Stimulated activated CD8-positive, alpha-beta memory T cell treated with anti-CD3 and anti-CD28 coated beads, Interleukin-12 subunit alpha, Interleukin-12 subunit beta, amount 100 ng/mL, for 4 hours (primary cell): ENCODE results near the gene ANKFN1.
"Not testable (repeated sequence)": the region's sequence is repeated elsewhere in the genome, so short reads cannot be mapped to it uniquely, and the experiment has no call there.

Experiments used
- DNase-seq: peaks from one replicate; pipeline ENCODE4 v3.0.0-alpha.2; 2020; ENCODE audit warnings: low read depth

Gene ANKFN1

DNA sequence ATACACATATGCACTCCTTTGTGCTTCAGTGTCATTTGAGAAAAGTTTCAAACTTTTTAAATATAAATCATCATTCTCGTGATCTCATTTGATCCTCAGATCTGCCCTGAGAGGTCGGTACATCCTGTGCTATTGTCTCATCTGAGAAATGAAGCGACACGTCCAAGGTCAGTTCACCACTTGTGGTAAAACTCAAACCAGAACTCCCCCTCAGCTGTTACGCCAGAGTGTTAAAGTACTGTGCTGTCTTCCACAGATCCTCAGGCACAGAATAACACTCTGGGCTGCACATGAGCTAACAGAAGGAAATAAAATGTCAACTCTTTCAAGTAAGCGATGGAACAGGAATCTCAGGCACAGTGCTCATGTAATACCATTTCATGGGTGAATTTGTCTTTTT is 31.4 kb downstream of the ANKFN1 start:
- DNase-seq, result no peak

DNA sequence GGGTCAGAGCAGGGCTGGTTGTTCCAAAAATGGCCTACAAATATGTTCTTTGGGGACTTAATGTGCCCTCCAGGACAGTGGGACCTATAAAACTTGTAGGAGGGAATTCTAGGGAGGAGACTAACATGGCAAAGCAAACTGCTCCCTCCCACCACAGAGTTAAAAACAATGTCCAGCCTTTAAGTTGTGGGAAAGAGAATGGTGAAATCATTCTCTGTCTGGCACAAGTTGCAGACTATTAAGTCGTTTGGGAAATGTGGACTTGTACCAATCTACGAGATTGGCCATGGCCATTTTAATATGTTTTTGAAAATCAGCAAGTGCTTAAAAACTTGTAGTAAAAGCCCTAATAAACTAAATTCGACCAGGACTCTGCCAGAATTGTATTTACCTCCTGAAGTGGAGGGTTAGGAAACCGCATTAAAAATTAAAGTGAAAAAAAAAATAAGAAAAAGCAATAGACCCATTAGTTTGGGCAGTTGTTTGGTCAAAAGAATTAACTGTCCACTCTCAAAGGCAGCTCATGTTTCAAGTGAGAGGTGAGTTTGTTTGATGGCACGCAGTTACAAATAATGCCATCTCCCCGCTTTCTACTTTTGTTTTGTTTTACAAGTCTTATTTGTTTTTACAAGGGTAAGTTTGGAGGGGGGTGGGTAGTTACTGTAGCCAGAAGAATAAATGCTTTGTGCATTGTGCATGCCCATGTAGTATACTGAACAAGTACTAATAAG is 32.4 kb downstream of the ANKFN1 start:
- no peak for DNase-seq

- DNase-seq, result no peak
Measured at GRCh38 chr17:56186222-56186786, 33.0 kb downstream of the ANKFN1 start.

DNA sequence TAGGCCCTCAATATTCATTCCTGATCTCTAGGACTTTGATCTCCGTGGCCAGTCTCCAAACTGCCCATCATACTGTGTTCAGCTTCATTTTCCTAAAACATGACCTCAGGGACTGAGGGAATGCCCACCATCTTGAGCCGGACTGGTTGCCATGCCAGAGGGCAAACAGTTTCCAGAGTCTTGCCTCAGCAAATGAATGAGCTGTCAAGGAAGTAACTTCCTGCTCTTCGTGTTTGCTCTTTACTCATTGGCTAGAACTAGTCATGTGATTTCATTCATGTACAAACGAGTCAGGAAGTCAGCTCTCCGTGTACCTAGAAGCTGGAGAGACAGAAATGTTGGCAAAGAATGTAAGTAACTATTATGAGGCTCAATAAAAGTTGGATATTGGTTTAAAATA is 50.2 kb downstream of the ANKFN1 start:
- DNase-seq, result no peak

DNA sequence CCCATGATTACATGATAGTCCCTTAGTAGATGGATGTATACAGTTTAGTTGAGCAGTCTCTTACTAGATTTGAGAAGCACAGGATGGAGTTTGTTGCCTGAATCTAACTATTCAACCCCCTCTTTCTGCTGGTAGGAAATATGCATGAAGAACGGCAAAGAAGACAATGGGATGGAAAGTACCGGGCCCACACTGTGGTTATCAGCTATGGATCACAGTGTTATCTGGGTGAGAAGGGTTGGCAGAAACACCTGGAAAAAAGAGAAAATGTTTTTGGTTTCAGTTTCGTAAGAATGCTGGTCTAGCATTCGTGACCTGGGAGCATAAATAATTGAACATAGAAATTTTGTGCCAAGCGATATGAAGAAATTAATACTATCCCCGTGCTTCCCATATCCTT is 53.1 kb downstream of the ANKFN1 start:
- no peak for DNase-seq

DNA sequence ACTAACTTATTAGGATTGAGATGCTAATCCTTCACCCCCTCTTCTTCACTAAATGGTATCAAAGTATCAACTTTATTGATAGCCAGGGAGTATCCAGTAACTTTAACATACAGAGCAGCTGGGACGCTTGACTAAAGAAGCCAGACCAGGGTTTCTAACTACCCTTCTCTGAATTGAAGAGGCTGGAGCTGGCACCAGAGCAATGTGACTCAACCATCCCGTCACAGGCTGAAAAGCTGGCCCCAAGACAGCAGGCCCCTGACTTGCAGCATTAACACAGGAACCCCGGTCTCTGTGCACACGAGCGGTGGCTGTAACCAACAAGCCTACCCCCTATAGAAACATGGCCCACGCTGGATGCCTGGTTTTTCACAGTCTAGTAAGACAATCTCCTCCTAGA is 59.8 kb downstream of the ANKFN1 start:
- no peak for DNase-seq

GRCh38 chr17:56217921-56218320 is 64.6 kb downstream of the ANKFN1 start:
- no peak for DNase-seq

DNA sequence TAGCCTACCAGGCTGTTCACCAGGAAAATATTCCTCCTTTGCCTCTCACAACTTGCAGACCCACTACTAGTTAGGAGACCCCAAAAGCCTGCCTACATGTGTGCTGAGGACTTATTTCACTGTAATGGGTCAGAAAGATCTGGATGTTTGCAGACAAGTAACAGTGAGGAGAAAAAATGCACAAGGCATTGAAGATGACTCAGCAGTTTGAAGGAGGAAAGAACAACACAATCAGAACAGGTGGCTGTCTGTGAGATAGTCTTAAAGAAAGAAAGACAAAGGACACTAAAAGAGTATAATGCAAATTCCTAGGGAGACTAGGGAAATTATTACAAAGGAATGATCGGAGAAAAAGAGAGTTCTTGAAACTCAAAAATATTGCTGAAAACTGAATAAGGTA is 69.0 kb downstream of the ANKFN1 start:
- DNase-seq, result no peak

DNA sequence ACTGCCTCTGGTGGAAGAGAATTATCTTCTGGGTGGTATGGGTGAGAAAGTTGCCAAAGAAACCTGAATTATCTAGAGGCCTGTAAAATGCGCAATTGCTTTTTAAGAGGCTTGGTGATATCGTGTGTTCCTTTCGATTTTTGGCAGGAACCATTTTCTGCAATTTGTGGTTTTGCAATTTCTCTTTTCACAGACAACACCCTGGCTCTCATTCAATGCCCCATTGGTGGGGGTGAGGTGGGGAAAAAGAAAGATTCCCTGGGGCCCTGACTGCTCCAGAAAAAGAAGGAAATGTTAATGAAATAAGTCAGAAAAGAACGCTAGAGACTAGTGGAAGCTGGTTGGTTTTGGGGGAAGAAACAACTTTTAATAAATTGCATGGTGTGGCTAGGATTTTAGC is 77.4 kb downstream of the ANKFN1 start:
- no peak for DNase-seq

- DNase-seq, result no peak
Measured at GRCh38 chr17:56231252-56231651, 78.0 kb downstream of the ANKFN1 start.

DNA sequence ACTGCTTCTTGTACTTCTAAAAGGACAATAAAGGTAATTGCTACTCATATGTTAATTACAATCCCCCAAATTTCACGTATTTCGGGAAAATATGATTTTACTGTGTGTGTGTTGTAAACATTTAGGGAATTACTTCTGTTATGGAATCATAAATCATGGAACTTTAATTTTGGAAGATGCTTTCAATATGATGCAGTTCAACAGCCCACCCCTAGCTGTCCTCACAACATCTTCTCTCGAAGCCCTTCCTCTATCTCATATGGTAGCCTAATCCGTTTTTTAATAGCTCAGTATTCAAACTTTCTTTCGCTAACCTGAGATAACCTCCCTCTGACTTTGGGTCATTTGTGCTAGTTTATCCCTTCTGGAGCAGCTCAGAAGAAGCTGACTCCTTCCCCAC is 78.4 kb downstream of the ANKFN1 start:
- DNase-seq, result no peak

DNA sequence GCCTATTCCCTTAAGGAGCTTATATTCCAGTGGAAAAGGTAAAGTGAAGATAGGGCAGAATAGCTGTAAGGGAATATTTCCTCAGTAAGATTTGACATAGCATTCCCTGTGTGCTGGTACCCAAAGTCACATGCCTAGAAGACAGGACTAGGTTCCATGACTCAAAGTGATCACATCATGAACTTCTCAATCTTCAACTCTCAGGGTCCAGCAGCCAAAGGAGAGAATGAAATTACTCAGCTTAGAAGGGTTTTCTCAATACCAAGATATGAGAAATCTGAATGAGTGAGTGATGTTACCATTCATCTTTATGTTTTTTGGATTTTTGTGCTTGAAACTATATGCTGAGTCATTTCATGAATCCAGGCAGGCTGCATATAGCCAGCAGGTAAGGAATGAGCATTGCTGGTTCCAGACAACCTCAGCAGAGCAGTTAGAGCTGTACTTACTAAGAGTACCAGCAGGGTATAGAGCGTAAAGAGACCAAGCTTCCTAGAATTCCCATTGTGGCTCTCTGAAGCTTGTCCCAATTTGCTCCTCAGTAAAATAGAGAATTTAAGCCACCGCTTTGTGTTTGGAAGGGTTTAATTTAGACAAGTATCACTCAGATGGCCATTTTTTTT is 91.1 kb downstream of the ANKFN1 start:
- DNase-seq, result no peak

DNA sequence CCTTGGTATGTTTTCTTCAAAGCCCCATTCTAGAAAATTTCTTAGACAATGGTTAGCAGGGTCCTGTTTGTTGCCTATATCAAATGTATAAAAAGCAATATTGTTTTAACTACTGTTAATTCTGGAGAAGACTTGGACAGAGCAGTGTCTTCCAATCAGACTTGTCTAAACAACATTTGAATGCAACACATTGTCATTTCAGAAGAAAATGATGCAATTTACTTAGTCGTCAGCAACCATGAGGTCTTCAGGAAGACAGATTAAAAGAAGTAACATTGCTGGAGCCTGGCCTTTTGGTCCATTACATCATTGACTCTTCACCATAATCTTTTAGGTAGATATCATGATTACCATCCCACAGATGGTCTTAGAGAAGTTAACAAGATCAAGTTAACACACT is 94.5 kb downstream of the ANKFN1 start:
- no peak for DNase-seq

DNA sequence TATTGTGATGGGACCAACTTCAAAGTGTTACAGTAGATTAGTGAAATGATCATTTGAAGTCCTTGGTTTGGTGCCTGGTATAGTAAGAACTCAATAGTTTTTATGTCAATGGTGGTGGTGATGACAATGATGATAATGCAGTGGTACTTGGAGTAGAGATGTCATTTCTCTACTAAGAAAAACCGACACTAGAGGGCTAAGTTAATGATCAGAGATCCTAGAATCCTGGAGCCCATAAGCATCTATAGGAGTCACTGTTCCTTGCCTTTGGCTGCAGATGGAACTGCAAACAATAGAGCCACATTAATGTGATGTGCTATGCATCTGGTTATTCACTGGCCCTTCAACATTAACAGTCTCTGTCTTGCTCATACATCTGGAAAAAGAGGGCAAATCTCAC is 103.8 kb downstream of the ANKFN1 start:
- no peak for DNase-seq

DNA sequence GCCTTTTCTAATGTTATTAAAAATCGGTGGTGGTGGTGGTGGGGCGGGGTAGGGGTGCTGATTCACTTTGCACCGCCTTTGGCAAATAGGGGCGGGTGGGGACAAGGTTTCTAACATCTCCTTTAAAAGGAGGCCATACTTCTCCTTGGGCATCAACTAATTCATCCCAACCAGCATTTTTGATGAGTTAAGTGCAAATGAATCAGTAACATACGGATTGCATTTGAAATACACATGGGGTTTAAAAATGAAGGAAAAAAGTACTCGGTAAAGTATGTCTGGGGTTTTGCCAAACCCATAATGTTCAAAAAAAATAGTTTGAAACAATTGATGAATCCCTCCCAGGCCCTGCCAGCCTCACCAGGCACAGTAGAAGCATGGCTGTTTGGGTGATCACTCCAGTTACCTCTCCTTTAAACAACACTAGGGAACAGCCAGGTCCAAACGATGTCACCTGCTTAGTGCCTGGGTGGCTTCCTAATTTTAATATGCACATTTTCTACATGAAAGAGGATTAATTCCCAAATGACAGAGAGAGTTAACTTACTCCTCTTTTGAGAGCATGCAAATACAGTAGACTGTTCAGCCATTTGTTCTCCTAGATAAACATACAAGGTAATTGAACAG is 107.2 kb downstream of the ANKFN1 start:
- DNase-seq, result no peak

DNA sequence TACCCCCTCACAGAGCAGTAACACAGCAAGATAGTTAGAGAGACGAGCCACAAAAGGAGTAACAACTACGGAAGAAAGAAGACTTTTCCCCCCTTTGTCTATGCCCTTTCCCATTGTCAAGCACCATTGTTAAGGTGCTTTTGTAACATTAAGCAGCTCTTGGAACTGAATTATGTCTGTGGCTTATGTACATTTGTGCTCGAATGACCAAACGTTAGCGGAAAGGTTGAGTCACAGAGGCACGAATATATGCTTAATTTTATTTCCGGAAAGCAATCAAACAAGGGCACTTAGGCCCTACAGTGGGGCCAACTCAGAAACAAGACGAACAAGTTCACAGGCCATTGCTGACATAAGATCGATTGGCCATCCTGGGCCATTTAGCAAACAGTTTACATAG is 109.5 kb downstream of the ANKFN1 start:
- DNase-seq, result no peak

DNA sequence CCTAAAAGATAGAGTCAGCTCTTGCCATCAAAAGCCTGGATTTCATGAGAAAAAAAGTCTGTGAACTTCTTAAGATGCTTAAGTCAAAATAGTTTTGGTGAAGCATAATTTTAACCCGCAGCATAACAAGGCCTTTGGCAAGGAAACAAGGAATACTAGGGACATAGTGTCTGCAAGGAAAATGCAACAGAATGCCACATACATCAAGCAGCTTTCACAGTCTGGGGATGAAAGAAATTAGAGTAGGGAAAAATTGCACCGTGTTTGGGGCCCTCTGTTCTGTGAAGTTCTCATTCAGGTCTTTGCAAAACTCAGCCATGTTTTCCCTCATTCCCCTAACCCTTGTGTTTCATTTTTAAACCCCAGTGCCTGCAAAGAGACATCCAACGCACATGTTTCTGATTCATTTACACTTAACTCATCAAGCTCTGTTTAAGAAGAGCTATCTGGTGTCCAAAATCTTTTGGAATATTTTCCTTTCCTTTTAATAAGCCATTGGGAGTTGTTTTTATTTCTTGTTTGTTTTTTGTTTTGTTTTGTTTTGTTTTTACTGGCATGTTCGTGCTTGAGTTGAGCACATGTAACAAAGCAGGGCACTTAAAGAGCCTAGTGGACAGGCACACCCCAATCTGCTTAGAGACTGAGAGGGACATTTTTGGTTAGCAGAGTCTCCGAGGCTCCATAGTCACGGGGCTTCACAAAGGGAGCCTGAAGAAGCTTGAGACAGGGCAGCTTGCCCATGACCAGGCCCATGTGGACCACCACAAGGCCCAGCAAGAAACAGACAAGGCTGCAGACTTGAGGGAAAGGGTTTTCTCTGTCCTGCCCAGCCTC is 116.5 kb downstream of the ANKFN1 start:
- DNase-seq, result no peak

GRCh38 chr17:56274491-56274890 is 121.2 kb downstream of the ANKFN1 start:
- DNase-seq, result no peak

DNA sequence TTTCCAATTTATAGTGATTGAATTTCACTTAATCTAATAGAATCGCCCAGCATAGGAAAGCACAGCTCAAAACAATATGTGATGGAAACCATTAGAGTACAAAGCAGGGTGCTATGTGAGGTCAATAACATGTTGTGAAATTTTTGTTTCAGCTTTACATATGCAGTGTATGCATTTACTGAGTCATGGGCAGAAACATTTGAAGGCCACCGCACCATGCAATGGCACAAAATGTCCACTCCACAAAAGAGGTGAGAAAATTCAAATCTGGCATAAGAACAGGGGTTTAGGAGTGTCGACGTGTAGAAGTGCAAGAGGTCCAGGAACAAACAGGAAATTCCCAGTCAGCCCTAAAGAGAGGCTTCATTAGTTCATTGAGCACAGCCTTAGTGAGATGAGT is 131.2 kb downstream of the ANKFN1 start:
- no peak for DNase-seq

GRCh38 chr17:56288786-56289185 is 135.5 kb downstream of the ANKFN1 start:
- DNase-seq, result not testable (repeated sequence)

- no peak for DNase-seq
Measured at GRCh38 chr17:56289321-56289720, 136.0 kb downstream of the ANKFN1 start.

DNA sequence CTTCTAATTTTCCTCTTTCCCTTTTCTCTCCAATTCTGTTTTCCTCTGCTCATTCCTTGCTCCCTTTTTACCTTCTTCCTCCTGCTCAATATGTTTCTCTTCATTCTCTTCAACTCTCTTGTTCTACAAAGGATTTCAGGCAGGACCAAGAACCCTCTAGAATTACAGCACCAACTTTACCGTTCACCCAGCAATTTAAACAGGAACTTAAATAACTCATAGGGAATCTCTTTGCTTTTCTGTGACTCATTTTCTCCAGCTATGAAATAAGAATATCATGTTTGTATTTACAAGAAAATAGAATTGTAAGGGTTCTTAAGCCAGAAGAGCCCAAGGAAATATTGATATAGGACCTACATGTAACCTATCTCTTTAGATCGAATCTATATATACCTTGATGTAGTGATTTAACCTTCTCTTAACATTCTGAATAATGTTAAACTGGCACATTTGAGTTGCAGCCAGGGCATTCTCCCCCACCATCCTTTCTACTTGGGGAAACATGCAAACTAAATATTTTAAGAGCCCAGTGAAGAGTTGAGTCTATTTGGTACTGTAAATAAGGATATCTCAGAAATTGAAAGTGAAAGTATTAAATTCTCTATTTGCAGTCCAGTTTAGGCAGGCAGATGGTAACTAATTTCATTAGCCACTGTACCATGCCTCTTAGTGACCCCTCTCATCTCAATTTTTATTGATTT is 137.0 kb downstream of the ANKFN1 start:
- no peak for DNase-seq
